Hypothalamus (tissue), 51 donors: ENCODE measurements around the gene FTSJ3.

ENCODE experiments used
- DNase-seq, 51 donors: peaks; one replicate each; lab custom pipeline; 2025; lab: John Stamatoyannopoulos, UW

FTSJ3 gene

DNA sequence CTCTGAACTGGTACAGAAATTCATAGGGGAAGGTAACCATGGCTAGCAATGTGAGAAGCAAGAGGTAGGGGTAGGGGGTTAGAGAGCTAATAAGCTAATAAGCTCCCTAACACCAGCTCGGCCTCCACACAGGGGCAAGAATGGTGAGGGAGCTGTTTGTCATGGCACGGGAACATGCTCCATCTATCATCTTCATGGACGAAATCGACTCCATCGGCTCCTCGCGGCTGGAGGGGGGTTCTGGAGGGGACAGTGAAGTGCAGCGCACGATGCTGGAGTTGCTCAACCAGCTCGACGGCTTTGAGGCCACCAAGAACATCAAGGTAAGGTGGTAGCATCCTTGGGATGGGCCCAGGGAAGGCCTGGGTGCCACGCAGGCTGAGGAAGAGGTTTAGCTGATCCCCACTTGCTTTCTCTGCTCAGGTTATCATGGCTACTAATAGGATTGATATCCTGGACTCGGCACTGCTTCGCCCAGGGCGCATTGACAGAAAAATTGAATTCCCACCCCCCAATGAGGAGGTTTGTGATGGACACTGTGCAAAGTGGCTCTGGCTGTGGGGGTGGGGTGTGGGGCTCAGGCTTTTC, 3.5 kb upstream of the FTSJ3 start:
- DNase-seq = no peak

DNA sequence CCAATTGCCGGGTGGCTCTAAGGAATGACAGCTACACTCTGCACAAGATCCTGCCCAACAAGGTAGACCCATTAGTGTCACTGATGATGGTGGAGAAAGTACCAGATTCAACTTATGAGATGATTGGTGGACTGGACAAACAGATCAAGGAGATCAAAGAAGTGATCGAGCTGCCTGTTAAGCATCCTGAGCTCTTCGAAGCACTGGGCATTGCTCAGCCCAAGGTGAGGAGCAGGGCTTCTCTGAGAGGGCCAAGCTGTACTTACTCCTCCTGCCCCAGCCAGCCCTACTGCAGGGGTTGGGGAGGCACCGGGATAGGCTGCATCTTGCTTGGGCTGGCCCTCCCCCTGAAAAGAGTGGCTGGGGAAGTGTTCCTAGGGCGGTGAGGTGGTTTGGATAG, 2.8 kb upstream of the FTSJ3 start:
- no peak for DNase-seq

GRCh38 chr17:63828936-63829335, 1.5 kb upstream of the FTSJ3 start:
- no peak for DNase-seq

GRCh38 chr17:63827801-63828221, 348 bp upstream of the FTSJ3 start:
- peak in 1 of 51 donors; percentile 42 for DNase-seq

- peak in 2 of 51 donors; percentile 44 to 56 for DNase-seq
Observed at GRCh38 chr17:63826468-63827001, 928 bp downstream of the FTSJ3 start.

GRCh38 chr17:63824362-63824761, 3.1 kb downstream of the FTSJ3 start:
- DNase-seq = no peak

DNA sequence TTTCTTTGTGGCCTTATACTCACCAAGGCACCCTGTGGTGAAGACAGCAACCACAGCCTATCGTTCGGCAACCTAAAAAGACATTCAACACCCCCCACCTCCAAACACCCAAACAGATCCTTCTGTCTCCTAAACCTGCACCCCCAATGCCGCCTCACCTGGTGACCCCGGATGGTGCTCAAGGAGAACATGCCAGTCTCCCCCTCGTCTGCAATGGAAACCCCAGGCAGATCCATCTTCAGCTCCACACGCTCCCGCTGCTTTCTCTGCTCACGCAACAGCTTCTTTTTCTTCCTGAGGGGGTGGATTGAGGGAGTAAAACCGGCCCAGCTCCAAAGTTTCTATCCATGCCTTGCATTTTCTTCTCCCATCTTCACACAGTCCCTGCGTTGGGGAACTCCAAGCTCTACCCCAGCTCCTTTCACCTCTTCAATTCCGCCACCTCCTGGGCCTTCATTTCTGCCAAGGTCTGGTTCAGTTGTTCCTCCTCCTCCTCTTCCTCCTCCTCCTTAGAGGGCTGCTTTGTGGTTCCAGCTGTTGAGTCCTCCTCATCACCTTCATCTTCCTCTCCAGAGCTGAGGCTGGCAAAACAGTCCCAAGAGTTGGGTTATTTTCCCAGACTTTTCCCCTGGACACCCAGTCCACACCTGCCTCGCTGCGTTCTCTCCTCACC, 3.7 kb downstream of the FTSJ3 start:
- no peak for DNase-seq

- DNase-seq = no peak
Observed at GRCh38 chr17:63822537-63822936, 4.9 kb downstream of the FTSJ3 start.

- no peak for DNase-seq
Observed at GRCh38 chr17:63821804-63822203, 5.7 kb downstream of the FTSJ3 start.

DNA sequence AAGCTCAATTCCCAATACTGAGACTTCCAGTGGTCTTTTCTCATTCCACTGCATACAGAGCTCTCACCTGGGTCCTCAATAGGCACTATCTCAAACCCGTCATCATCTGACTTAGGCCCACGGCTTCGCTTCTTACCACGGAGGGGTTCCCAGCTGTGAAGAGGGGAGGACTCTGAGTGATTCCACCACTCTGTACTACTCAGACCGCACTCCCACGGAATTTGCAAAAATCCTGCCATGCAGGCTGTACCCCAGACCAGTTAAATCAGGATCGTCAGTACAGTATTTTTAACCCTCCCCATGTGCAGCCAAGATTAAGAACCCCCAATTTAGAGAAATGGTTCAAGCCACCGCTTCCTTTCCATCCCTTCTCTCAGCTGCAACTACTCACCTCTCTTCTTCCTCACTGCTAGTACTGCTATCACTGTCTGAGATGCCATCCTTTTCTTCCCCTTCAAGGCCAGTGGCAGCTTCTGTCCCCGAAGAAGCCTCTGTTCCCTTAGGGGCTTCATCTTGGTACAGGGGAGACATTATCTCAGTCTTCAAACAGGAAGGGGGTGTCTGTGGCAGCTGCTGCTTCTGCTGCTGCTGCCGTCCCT, 6.4 kb downstream of the FTSJ3 start:
- no peak for DNase-seq

GRCh38 chr17:63819585-63820537, 7.6 kb downstream of the FTSJ3 start:
- no peak for DNase-seq

DNA sequence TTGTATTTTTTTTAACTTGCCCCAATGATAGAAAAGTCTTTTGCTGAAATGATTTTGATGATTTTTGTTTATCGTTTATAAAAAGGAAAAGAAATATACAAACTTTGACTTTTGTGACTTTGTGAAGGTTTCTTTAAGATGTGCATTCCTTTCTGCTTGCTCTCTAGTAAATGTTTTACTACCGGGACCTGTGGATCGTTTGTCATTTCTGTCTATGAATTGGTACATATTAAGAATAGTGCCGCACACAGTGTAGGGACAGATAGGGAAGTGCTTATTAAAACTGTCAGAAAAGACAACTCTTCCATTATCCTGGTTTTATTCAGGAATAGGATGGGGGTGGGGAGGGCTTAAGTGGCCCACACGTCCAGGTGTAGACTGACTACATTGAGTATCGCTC, 8.3 kb downstream of the FTSJ3 start:
- no peak for DNase-seq

DNA sequence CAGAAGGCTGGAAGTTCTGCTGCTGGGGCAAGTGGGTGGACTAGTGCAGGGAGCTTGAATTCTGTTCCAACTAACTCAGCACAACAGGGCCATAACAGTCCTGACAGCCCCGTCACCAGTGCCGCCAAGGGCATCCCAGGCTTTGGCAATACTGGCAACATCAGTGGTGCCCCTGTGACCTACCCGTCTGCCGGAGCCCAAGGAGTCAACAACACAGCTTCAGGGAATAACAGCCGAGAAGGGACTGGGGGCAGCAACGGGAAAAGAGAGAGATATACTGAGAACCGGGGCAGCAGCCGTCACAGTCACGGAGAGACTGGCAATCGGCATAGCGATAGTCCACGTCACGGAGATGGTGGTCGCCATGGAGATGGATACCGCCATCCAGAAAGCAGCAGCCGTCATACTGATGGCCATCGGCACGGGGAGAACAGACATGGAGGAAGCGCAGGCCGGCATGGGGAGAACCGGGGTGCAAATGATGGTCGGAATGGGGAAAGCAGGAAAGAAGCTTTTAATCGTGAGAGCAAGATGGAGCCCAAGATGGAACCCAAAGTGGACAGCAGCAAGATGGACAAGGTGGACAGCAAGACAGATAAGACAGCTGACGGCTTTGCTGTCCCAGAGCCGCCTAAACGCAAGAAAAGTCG, 9.6 kb downstream of the FTSJ3 start:
- DNase-seq = no peak

DNA sequence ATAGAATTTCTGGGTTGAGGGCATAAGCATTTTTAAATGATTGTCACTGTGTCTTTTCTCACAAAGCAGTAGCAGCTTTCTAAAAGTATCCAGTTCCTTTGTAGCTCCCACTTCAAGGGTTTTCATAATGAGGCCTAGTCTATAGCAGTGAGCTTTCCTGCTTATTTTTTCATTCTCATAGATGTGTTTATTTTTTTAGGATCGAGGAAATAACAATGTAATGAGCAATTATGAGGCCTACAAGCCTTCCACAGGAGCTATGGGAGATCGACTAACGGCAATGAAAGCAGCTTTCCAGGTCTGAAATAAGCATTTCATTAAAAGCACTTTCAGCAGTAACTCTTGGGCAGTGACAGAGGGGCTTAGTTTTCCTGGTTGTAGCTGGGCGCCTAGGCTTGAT, 10.8 kb downstream of the FTSJ3 start:
- no peak for DNase-seq

DNA sequence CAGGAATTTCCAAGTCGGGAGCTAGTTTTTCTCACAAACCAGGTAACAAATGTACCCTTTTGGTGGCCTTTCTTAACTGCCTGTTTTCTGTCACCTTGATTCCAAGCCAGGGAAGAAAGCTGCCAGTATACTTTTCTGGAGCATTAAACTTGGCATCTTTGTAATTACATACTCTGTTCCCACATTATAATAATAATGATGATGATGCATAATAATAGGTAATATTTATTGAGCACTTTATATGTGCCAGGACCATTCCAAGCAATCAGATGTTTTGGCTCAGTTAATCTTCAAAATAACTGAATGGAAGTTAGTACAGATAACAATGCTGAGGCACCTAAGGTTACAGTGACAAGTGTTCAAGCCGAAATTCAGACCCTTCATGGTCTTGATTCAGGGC, 11.3 kb downstream of the FTSJ3 start:
- no peak for DNase-seq

DNA sequence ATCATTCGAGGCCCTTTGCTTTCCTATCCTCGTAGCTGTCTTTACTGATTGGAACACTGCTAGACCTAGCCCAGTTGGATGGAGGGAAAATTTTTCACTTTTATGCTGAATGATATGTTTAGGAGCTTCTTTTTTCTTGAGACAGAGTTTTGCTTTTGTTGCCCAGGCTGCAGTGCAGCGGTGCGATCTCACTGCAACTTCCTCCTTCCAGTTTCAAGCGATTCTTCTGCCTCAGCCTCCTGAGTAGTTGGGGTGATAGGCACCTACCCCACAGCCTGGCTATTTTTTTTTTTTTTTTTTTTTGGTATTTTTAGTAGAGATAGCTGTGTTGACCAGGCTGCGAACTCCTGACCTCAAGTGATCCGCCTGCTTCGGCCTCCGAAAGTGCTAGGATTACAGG, 17.5 kb downstream of the FTSJ3 start:
- DNase-seq = no peak

GRCh38 chr17:63805591-63805990, 21.9 kb downstream of the FTSJ3 start:
- DNase-seq = no peak

DNA sequence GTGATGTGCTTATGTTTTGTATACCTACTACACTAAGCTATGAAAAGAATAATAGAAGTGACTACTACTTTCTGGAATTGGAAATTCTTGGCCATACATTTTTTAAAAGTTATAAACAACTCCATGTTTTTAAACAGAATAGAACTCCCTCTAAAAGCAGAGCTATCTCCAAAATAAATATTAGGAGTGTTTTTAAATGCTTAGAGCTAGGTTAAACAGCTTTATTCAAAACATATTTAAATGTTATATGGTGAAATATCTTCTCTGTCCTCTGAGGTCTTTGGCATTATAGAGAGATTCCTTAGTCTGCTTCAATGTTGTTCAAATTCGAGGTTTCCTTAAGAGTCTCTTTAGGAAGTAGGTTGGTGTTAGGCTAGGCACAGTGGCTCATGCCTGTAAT, 23.1 kb downstream of the FTSJ3 start:
- DNase-seq = no peak

DNA sequence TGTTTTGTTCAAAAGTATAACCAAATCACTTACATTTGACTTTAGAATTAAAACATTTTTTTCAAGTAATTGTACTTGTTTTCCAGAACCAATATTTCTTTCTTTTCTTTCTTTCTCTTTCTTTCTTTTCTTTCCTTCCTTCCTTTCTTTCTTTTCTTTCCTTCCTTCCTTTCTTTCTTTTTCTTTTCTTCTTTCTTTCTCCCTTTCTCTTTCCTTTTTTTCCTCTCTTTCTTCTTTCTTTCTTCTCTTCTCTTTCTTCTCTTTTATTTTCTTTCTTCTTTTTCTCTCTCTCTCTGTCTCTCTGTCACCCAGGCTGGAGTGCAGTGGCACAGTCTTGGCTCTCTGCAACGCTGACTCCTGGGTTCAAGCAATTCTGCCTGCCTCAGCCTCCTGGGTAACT, 26.7 kb downstream of the FTSJ3 start:
- no peak for DNase-seq

DNA sequence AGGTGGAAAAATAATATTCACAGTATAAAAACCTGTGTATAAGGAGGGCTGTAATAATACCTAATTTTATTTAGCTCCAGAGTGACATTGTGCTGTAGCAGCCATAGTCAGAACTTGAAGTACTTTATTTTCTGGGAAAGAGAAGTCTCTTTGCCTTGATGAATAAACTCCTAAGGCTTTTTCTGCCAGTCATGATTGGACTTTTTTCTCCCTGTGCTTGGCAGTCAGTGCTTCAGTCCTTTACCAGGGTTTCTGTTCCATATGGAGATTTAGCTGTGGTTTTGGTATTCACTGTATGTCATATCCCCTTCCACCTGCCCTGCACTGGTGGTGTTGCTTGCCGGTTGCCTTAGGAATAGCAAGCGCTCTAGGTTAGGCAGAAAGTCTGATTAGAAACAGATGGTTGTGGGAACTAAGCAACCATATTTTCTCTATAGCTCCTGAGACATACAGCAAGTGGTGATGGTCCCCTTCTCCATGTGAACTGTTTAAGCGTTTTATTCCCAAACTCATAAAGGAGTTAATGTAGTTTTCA, 28.8 kb downstream of the FTSJ3 start:
- no peak for DNase-seq
